Right lobe of liver (tissue), 6 donors: Measurements from ENCODE around the gene PCDHB10. TPM values are rescaled to one million over a fixed set of nuclear protein-coding genes. Genes with fewer than 3 reads are reported as not detected.
"Not testable (repeated sequence)": the region's sequence is repeated elsewhere in the genome, so short reads cannot be mapped to it uniquely, and the experiment has no call there.

Experiments
- ATAC-seq, 4 donors: fragments of 200-7000 bp; cut with Tn5 transposase; one replicate each; pipeline ENCODE4 v1.9.1; 2020; ENCODE audit warnings: mild to moderate bottlenecking in 4 of 4, moderate library complexity in 4 of 4
- DNase-seq, 3 donors: peaks; one replicate each; pipeline ENCODE4 v3.0.0-alpha.2; 2020
- H3K27ac ChIP-seq, 3 donors: fragments of 200-600 bp; one replicate each; pipeline ENCODE4 v1.8.0; 2022
- H3K27me3 ChIP-seq, 2 donors: fragments of 200-600 bp; one replicate each; pipeline ENCODE4 v1.8.0; 2022
- H3K36me3 ChIP-seq, 4 donors: fragments of 200-600 bp; sonication (generic) in 1 of 4; one replicate each; pipeline versions ENCODE4 v1.5.1 to v1.8.0; 2017 to 2022; ENCODE audit warnings: control low read depth in 1 of 4
- H3K4me1 ChIP-seq, 4 donors: fragments of 200-600 bp; sonication (generic) in 1 of 4; one replicate each; pipeline versions ENCODE4 v1.5.1 to v1.8.0; 2017 to 2022; ENCODE audit warnings: control low read depth in 1 of 4
- H3K4me3 ChIP-seq, 3 donors: fragments of 200-600 bp; one replicate each; pipeline ENCODE4 v1.8.0; 2022
- H3K9me3 ChIP-seq, 4 donors: fragments of 200-600 bp; sonication (generic) in 1 of 4; one replicate each; pipeline versions ENCODE4 v1.5.1 to v1.8.0; 2017 to 2022; ENCODE audit warnings: control low read depth in 1 of 4
- POLR2A ChIP-seq: fragments of 450-650 bp; IDR thresholded peaks from one replicate; pipeline ENCODE4 v1.6.1; 2017; ENCODE audit warnings: antibody characterized with exemption, mild to moderate bottlenecking
- whole genome bisulfite sequencing: methylation state at CpG from one replicate; pipeline ENCODE4 v1.1.6; 2018; ENCODE audit warnings: low coverage, low lambda C conversion rate; ENCODE audit not compliant: insufficient coverage; ENCODE audit errors: missing lambda C conversion rate; 5-methylcytosine and 5-hydroxymethylcytosine counted together
- intact Hi-C, 2 donors: fragments of 100-400 bp; cut with DNase I; formaldehyde crosslinking; loops; one replicate each; pipeline versions ENCODE4 v1.11.2 to v1.14.1; 2022
- total RNA-seq, 6 experiments: library from RNA; depleted of rRNA in 2 of 6; stranded (reverse); fragments of >200 nt in 2 of 6; fragmentation: NEBNext Ultra II Directional in 3 of 6; extraction: Animal tissue kit (Norgen Biotek cat#: 25700) in 3 of 6; gene quantifications; one replicate each; pipeline versions ENCODE4 v1.1.0 to v1.2.4, GENCODE V29; 2016 to 2023
- TF ChIP-seq, protein P1 (sequence below), 4 donors: fragments of 200-600 bp in 3 of 4; fragments of 450-650 bp in 1 of 4; IDR thresholded peaks; one replicate each; pipeline versions ENCODE4 v1.5.1 to v1.8.0; 2016 to 2022; ENCODE audit warnings: antibody characterized with exemption in 4 of 4, mild to moderate bottlenecking in 2 of 4
- donor health status: DM: no; HTN: yes; CAD: no.
- donor health status: DM: no; HTN: no; CAD: no.
- donor health status: DM: no; HTN: no; CAD: no.
- donor health status: DM: no; HTN: yes; CAD: no.
- donor health status: DM: no; HTN: yes; CAD: no.

PCDHB10 gene
- total RNA-seq, 6 experiments from 2014 or later = 0.09 to 0.23 (median 0.12) TPM; not detected in 1

DNA sequence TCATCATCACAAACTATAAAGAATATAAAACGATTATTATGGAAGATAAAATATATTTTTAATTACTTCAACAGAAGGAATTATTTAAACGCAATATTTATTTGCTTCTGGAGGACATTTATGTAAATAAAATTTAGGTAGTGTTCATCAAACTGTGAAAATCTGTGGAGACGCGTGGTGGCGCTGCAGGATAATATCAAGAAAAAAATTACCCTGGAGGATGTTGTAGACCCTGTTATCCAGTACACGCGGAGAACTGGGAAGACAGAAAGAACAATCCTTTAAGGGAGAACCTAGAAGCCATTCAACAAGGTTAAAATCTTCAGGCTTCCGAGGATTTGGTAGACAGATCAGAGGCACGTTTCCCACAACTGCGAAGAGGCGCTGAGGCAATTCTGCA lies 16.3 kb downstream of the PCDHB10 start, which contains the start of gene PCDHB12:
PCDHB12 (plus strand) TSS at position 242 of the 400 bp plus-strand sequence. CDS start 189 bp downstream, outside the sequence.
- Histone ChIP-seq H3K4me1 (no peaks in the 10 kb centered on the region), H3K27me3 (no peaks in the 10 kb centered on the region), H3K36me3 (no peaks in the 10 kb centered on the region), H3K9me3 (no peaks in the 10 kb centered on the region), H3K27ac (no peak within 1 kb of the TSS), H3K4me3 (no peak within 1 kb of the TSS)
- WGBS = 13% methylated on average over 11 of the region's 11 CpGs
- TF ChIP-seq, protein P1, sequence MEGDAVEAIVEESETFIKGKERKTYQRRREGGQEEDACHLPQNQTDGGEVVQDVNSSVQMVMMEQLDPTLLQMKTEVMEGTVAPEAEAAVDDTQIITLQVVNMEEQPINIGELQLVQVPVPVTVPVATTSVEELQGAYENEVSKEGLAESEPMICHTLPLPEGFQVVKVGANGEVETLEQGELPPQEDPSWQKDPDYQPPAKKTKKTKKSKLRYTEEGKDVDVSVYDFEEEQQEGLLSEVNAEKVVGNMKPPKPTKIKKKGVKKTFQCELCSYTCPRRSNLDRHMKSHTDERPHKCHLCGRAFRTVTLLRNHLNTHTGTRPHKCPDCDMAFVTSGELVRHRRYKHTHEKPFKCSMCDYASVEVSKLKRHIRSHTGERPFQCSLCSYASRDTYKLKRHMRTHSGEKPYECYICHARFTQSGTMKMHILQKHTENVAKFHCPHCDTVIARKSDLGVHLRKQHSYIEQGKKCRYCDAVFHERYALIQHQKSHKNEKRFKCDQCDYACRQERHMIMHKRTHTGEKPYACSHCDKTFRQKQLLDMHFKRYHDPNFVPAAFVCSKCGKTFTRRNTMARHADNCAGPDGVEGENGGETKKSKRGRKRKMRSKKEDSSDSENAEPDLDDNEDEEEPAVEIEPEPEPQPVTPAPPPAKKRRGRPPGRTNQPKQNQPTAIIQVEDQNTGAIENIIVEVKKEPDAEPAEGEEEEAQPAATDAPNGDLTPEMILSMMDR (IDR thresholded peaks at IDR 0.05) = peak in 3 of 4 donors; percentile 8 to 19 (median 12)
- TF ChIP-seq POLR2A = no peak
- no peak for ATAC-seq
- intact Hi-C loops = no loop called here
- DNase-seq = no peak

DNA sequence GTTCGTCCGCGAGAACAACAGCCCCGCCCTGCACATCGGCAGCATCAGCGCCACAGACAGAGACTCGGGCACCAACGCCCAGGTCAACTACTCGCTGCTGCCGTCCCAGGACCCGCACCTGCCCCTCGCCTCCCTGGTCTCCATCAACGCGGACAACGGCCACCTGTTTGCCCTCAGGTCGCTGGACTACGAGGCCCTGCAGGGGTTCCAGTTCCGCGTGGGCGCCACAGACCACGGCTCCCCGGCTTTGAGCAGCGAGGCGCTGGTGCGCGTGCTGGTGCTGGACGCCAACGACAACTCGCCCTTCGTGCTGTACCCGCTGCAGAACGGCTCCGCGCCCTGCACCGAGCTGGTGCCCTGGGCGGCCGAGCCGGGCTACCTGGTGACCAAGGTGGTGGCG lies 18.1 kb downstream of the PCDHB10 start:
- H3K4me3 ChIP-seq, DNase-seq, H3K27ac ChIP-seq, H3K36me3 ChIP-seq, intact Hi-C loops, H3K27me3 ChIP-seq, H3K4me1 ChIP-seq, ATAC-seq, H3K9me3 ChIP-seq: not testable (repeated sequence)
- WGBS = 40% methylated on average over 1 of the region's 39 CpGs

DNA sequence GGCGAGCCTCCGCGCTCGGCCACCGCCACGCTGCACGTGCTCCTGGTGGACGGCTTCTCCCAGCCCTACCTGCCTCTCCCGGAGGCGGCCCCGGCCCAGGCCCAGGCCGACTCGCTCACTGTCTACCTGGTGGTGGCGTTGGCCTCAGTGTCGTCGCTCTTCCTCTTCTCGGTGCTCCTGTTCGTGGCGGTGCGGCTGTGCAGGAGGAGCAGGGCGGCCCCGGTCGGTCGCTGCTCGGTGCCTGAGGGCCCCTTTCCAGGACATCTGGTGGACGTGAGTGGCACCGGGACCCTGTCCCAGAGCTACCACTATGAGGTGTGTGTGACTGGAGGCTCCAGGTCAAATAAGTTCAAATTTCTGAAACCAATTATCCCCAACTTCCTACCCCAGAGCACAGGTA lies 18.7 kb downstream of the PCDHB10 start:
- WGBS = 4% methylated on average over 4 of the region's 27 CpGs
- ATAC-seq, H3K4me3 ChIP-seq, H3K4me1 ChIP-seq, H3K9me3 ChIP-seq, H3K27ac ChIP-seq, H3K27me3 ChIP-seq, H3K36me3 ChIP-seq, intact Hi-C loops, DNase-seq: not testable (repeated sequence)

DNA sequence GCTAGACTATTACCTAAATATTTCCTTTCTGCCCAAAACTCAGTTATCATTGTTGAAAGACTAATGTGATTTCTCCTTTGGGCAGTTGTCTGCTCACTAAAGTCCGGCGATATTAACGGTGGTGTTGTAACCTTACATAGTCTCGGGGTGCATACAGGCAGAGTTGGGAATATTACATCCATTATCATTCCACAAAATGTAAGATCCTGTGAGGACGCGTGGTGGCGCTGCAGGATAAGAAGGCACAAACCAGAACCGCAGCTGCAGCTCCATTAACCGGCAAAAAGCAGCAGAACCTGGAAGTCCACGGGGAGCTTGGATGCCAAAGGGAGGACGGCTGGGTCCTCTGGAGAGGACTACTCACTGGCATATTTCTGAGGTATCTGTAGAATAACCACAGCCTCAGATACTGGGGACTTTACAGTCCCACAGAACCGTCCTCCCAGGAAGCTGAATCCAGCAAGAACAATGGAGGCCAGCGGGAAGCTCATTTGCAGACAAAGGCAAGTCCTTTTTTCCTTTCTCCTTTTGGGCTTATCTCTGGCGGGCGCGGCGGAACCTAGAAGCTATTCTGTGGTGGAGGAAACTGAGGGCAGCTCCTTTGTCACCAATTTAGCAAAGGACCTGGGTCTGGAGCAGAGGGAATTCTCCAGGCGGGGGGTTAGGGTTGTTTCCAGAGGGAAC lies 21.6 kb downstream of the PCDHB10 start, which contains the start of gene PCDHB13:
PCDHB13 (plus strand) TSS at position 264 of the 684 bp plus-strand sequence; CDS start at position 469, 205 bp downstream.
- peak; percentile 29 to 80 (median 53) for ATAC-seq
- H3K4me1 ChIP-seq, intact Hi-C loops, H3K4me3 ChIP-seq, H3K27me3 ChIP-seq, H3K27ac ChIP-seq, H3K36me3 ChIP-seq, H3K9me3 ChIP-seq, DNase-seq: not testable (repeated sequence)
- TF ChIP-seq, protein P1 (IDR thresholded peaks at IDR 0.05) = peak in 2 of 4 donors; percentile 15 to 29
- WGBS = 9% methylated on average over 12 of the region's 18 CpGs

DNA sequence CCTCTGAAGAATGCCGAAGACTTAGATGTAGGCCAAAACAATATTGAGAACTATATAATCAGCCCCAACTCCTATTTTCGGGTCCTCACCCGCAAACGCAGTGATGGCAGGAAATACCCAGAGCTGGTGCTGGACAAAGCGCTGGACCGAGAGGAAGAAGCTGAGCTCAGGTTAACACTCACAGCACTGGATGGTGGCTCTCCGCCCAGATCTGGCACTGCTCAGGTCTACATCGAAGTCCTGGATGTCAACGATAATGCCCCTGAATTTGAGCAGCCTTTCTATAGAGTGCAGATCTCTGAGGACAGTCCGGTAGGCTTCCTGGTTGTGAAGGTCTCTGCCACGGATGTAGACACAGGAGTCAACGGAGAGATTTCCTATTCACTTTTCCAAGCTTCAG lies 22.4 kb downstream of the PCDHB10 start:
- H3K4me3 ChIP-seq, ATAC-seq, H3K4me1 ChIP-seq, H3K36me3 ChIP-seq, H3K9me3 ChIP-seq, intact Hi-C loops, DNase-seq, H3K27me3 ChIP-seq, H3K27ac ChIP-seq: not testable (repeated sequence)
- WGBS = 55% methylated on average over 7 of the region's 12 CpGs

DNA sequence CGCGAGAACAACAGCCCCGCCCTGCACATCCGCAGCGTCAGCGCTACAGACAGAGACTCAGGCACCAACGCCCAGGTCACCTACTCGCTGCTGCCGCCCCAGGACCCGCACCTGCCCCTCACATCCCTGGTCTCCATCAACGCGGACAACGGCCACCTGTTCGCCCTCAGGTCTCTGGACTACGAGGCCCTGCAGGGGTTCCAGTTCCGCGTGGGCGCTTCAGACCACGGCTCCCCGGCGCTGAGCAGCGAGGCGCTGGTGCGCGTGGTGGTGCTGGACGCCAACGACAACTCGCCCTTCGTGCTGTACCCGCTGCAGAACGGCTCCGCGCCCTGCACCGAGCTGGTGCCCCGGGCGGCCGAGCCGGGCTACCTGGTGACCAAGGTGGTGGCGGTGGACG lies 23.4 kb downstream of the PCDHB10 start:
- 25% methylated on average over 17 of the region's 40 CpGs for whole genome bisulfite sequencing
- H3K36me3 ChIP-seq, H3K27ac ChIP-seq, H3K9me3 ChIP-seq, H3K4me3 ChIP-seq, H3K4me1 ChIP-seq, H3K27me3 ChIP-seq, DNase-seq, ATAC-seq, intact Hi-C loops: not testable (repeated sequence)

DNA sequence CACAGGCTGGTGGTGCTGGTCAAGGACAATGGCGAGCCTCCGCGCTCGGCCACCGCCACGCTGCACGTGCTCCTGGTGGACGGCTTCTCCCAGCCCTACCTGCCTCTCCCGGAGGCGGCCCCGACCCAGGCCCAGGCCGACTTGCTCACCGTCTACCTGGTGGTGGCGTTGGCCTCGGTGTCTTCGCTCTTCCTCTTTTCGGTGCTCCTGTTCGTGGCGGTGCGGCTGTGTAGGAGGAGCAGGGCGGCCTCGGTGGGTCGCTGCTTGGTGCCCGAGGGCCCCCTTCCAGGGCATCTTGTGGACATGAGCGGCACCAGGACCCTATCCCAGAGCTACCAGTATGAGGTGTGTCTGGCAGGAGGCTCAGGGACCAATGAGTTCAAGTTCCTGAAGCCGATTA lies 23.9 kb downstream of the PCDHB10 start:
- H3K4me3 ChIP-seq, H3K36me3 ChIP-seq, H3K27me3 ChIP-seq, H3K9me3 ChIP-seq, intact Hi-C loops, H3K27ac ChIP-seq, ATAC-seq, H3K4me1 ChIP-seq, DNase-seq: not testable (repeated sequence)
- 45% methylated on average over 2 of the region's 26 CpGs for WGBS
